Activated CD4-positive, CD25-positive, alpha-beta regulatory T cell treated with anti-CD3 and anti-CD28 coated beads, Interleukin-2, amount 50 U/mL, for 72 hours (primary cell): ENCODE data around the gene KANK4.

Source experiments
- DNase-seq: peaks from one replicate; pipeline ENCODE4 v3.0.0; 2021

Gene KANK4

GRCh38 chr1:62318756-62319544 is at the start of gene KANK4:
TSS of gene KANK4 (minus strand) at chr1:62319434. CDS start at chr1:62281564, 37,870 bp downstream.
- no peak for DNase-seq

- DNase-seq = no peak
Measured at GRCh38 chr1:62368989-62369388, 49.8 kb upstream of the KANK4 start.

- DNase-seq = no peak
Measured at GRCh38 chr1:62367005-62367557, 47.8 kb upstream of the KANK4 start.

- no peak for DNase-seq
Measured at GRCh38 chr1:62364721-62365120, 45.5 kb upstream of the KANK4 start.

- no peak for DNase-seq
Measured at GRCh38 chr1:62362926-62363325, 43.7 kb upstream of the KANK4 start.

DNA sequence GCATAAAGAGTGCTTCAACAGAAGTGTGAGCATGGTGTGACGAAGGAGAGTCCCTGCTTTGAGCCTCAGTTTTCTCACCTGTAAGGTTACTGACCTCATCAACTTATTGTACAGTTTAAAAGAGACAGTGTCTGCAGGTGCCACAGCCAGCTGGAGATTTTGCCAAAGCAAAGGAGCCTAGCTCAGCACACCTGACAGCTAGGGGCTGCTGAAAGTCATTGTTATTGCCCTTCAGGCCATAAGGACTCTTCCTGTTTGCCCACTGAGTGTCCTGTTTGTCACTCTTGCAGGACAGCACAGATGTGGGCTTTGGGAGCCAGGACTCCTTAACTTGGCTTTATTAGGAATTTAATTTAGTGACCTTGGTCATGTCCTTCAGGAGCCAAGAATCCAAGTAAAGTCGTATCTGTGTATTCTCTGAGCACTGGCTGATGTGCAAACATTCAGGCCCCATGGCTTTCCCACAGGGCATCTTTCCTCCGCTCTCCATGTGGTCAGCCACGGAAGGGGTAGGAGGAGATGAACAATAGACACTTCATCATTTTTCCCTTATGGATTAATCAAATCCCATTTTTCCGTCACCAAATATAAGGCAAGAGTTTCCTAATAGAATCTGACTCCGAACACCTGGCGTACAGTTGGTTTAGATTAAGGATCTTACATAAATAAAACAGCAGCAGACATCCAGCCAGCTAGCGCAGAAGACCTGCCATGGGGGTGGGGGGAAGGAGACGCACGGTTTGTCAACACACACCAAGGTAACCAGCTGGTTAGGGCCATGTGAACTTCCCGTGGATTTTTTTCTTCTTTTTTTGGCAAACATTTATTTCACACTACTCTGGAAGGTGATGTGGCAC is 43.1 kb upstream of the KANK4 start:
- no peak for DNase-seq

GRCh38 chr1:62361431-62361830 is 42.2 kb upstream of the KANK4 start:
- DNase-seq = no peak

GRCh38 chr1:62358665-62359373 is 39.6 kb upstream of the KANK4 start:
- DNase-seq = no peak

DNA sequence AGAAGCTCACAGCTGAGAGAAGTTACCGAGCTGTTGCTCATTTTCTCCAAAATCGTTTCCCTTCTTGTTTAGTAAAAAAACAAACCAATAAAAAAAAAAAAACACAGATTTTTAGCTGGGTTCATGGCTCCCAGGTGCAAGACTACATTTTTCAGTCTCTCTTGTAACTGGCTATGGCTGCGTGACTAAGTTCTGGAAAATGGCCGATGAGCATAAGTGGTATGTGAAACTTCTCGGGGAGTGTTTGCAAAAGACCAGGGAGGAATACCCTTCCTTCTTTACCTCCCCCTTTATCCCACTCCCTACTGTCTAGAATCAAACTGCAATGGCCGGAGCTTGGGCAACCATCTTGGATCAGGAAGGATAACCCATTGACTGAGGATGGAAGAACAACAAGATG is 38.7 kb upstream of the KANK4 start:
- DNase-seq = no peak

GRCh38 chr1:62356257-62356835 is 37.1 kb upstream of the KANK4 start:
- no peak for DNase-seq

DNA sequence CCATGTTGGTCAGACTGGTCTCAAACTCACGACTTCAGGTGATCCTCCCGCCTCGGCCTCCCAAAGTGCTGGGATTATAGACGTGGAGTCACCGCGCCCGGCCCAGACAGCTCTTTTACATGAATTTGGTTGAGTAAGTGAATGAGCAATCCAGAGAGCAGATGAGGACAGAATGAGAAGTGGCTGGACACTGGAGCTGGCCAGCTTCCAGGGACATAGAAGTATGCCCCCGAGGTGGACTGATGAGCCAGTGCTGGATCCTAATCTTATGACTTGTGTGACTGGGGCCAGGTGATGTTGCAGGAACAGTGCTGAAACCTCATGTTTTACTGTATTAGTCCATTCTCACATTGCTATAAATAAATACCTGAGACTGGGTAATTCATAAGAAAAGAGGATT is 35.9 kb upstream of the KANK4 start:
- no peak for DNase-seq

DNA sequence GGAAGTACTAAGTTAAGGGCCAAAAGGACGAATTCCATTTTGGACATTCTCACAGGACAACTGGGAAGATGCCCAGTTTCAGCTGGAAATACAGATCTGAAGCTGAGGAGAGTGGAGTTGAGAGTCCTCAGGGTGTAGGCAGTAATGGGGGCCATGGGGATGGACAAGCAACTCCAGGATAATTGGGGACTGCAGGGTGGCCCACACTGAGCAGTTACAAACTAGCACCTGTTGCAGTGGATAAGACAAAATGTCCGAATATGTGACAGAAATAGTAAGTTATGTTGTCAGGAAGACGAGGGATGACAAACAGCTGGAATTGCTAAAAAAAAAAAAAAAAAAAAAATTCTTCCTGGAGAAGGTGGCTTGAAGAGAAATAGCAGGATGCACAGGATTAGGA is 34.6 kb upstream of the KANK4 start:
- DNase-seq = no peak

GRCh38 chr1:62352387-62352786 is 33.2 kb upstream of the KANK4 start:
- no peak for DNase-seq

DNA sequence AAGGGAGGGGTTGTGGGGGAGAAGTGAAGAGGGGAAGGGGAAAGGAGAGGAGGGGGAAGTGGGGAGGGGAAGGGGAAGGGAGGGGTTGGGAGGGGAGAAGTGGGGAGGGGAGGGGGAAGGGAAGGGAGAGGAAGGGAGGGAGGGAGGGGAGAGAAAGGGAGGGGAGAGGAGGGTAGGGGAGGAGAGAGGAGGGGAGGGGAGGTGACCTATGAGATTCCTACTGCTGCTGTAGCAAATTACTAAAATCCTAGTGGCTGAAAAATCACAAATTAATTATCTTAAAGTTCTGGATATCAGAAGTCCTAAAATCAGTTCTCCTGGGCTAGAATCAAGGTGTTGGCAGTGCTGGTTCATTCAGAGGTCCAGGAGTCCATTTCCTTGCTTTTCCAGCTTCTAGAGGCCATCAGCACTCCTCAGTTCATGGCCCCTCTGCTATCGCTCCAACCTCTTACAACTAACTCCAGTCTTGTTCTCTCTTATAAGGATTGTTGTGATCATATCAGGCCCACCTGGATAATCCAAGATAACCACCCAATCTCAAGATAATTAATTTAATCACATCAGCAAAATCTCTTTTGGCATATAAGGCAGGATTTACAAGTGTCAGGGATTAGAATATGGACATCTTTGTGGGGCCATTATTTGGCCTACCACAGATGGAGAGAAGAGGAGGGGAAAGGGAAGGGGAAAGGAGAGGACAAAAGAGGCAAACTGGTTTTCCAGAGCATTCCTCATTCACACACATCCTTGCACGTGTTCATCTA is 30.4 kb upstream of the KANK4 start:
- DNase-seq = no peak

- DNase-seq = no peak
Measured at GRCh38 chr1:62346886-62347285, 27.7 kb upstream of the KANK4 start.

DNA sequence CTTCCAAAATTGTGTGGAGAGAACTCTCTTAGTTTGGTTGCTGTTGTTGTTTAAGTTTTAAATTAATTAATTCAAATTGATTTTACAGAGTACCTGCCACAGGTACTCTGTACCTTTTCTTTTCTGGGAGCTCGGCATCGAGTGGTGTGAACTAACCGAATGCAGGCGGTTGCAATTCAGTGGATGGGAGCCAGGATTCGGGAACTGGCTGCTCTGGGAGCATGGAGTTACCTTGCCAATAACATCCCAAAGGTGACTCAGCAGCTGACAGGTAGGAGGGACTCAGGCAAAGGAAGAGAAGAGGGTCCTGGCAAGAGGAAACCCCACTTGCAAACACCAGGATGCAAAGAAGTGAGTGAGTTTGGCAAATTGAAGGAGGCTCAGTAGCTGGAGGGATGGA is 24.7 kb upstream of the KANK4 start:
- no peak for DNase-seq

DNA sequence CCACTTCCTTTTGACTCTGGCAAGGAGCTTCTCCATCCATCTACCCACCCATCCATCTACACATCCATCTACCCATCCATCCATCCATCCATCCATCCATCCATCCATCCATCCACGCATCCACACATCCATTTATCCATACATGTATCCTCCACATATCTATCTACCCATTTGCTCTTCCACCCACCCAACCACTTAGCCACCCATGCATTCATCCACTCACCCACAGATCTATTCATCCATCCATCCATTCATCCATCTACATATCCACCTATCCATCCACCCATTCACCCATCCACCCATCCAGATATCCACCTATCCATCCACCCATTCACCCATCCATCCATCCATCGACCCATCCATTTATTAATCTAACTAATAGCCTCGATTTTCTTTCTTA is 23.0 kb upstream of the KANK4 start:
- no peak for DNase-seq

DNA sequence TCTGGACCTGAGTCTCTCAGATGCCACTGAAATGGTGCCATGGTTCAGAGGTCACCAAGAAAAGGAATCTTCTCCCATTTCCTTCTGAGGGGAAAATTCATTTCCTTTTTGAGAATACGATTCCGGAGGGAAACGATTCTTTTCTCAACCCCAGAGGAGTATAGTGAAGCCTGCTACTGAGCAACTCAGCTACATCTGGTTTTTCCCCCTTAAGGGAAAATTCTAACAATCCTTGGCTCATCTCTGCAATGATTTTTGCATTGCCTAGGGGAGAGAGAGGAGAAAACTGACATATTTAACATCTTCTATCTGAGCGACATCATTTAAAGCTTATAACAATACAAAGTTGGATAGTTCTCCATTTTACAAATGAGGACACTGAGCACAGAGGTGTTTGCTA is 22.4 kb upstream of the KANK4 start:
- DNase-seq = no peak

DNA sequence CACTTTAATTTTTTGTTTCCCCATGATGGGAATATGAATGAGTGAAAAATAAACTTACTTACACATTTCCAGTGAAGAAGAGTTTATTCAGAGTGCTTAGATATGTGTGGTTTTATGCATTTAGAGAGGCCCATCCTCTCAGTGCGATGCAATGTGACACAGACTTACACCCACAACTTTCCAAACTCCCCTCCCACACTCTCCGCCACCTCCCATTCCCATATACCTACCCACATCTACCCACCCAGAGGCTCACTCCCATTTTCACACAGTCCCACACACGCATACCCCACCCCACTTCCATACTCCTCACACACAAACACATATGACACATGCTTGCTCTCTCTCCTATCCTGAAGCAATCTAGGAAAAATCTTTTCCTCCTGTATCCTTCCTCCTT is 21.9 kb upstream of the KANK4 start:
- no peak for DNase-seq

DNA sequence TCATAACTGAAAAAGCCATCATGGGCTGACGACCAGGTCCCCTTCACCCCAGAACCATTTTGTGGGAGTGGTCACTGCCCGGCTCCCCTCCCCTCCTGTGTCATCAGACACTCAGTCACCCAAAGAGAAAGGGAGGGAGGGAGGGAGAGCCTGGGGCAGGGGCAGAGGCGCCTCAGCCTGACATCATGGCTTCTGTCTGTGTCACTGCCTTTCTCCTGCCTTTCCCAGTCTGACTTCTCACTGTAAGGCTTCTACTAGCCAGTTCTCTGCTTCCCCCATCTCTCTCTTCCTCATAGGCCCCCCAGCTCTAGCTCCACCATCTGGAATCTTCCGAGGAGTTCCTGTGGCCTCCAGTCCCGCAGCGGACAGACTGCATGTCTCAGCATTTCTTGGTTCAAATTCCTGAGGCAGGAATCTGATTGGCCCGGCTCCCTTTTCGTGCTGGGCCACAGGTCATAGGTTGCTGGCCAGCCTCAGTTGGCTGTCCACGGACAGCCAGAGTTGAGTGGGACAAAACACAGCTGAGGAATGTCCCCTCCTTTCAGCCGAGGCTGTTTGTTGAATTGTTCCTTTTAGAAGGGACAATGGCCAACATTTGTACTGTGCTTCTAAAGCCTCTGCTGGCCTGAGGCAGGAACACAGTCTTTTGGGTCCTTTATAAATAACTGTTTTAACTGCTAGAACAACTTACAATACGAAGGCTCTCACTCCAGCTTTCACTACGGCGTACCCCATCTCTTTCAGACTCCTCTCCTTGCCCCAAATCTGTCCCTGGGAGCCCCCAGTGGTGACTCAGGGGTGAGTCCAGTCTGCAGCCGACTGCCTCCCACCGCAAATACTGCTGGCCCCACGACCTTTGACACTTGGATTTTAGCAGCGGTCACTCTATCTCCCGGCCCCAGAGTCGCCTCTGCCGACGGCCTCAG is 18.7 kb upstream of the KANK4 start:
- DNase-seq = no peak
